IPS-15b (cell line): ENCODE results near the gene PLTP.
"Not testable (repeated sequence)": the region's sequence is repeated elsewhere in the genome, so short reads cannot be mapped to it uniquely, and the experiment has no call there.

ENCODE experiments used
- H3K27me3 ChIP-seq: one replicate; pipeline ENCODE4 v1.6.1; 2013; ENCODE audit warnings: low read length; ENCODE audit not compliant: control insufficient read depth, insufficient read depth
- H3K36me3 ChIP-seq: one replicate; pipeline ENCODE4 v1.6.1; 2013; ENCODE audit warnings: low read length; ENCODE audit not compliant: control insufficient read depth, insufficient read depth
- H3K4me1 ChIP-seq: one replicate; pipeline ENCODE4 v1.6.1; 2013; ENCODE audit warnings: mild to moderate bottlenecking, low read length; ENCODE audit not compliant: control insufficient read depth, insufficient read depth
- H3K4me3 ChIP-seq: one replicate; pipeline ENCODE4 v1.5.1; 2013; ENCODE audit warnings: low read depth, low read length
- H3K9ac ChIP-seq: one replicate; pipeline ENCODE4 v1.6.1; 2013; ENCODE audit warnings: low read depth, mild to moderate bottlenecking, low read length
- H3K9me3 ChIP-seq: one replicate; pipeline ENCODE4 v1.6.1; 2013; ENCODE audit warnings: mild to moderate bottlenecking, low read length; ENCODE audit not compliant: control insufficient read depth, insufficient read depth

Gene PLTP

DNA sequence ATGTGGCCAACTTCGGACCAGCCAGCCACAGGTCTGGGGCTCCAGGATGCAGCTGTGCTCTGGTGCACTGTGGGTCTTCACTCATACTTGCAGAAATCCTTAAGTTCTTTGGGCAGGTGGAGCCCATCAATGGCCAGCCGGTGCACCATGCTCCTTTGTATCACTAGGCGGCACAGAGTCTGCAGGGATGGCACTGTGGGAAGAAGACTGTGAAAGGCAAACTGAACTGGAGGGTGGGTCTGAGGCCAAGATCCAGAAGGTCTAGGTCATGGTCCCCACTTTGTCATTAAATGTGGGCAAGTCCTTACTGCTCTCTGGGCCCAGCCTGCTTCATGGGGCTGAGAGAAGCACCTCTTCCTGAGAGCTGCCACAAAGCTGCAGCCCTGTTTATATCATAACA is 23.3 kb downstream of the PLTP start:
- no peak overlapping the region for H3K4me3 ChIP-seq
- no peaks in the 10 kb centered on the region for H3K27me3 ChIP-seq
- no peaks in the 10 kb centered on the region for H3K9me3 ChIP-seq
- no peaks in the 10 kb centered on the region for H3K4me1 ChIP-seq
- no peak overlapping the region for H3K9ac ChIP-seq
- H3K36me3 ChIP-seq = peaks cover 22% of the 10 kb centered on the region

DNA sequence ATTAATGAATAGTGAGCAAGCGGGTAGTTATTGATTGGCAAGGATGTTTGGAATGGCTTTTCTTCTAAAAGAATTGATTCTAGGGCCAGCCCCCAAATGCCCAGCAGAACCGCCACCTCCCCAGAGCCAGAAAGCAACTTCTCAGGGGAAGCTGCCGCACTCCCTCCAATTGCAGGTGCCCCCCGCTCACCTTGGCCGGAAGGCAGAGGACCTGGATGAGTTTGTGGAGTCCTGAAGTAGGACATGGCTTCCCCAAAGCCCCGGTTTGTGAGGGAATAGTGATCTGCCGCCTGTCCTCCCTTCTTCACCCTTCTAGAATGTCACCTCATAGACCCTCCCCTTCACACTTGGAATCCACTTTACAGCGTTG is 24.6 kb downstream of the PLTP start, which contains the start of gene SPATA25:
TSS of gene SPATA25 (minus strand) at position 277 of the 370 bp plus-strand sequence. CDS start at position 245, 32 bp downstream.
- H3K36me3 ChIP-seq = peaks cover 26% of the 10 kb centered on the region
- H3K4me3 ChIP-seq = no peak within 1 kb of the TSS
- H3K9ac ChIP-seq = no peak within 1 kb of the TSS
- H3K9me3 ChIP-seq = no peaks in the 10 kb centered on the region
- H3K4me1 ChIP-seq = no peaks in the 10 kb centered on the region
- no peaks in the 10 kb centered on the region for H3K27me3 ChIP-seq

- Histone ChIP-seq H3K4me1 (no peaks in the 10 kb centered on the region), H3K4me3 (no peak overlapping the region), H3K36me3 (peaks cover 26% of the 10 kb centered on the region), H3K9me3 (no peaks in the 10 kb centered on the region), H3K9ac (no peak overlapping the region), H3K27me3 (no peaks in the 10 kb centered on the region)
These were observed 25.2 kb downstream of the PLTP start for GRCh38 chr20:45886590-45887345.

GRCh38 chr20:45883100-45883469 is 28.9 kb downstream of the PLTP start:
- peaks cover 26% of the 10 kb centered on the region for H3K36me3 ChIP-seq
- no peaks in the 10 kb centered on the region for H3K4me1 ChIP-seq
- H3K9ac ChIP-seq = no peak overlapping the region
- H3K9me3 ChIP-seq = no peaks in the 10 kb centered on the region
- no peak overlapping the region for H3K4me3 ChIP-seq
- no peaks in the 10 kb centered on the region for H3K27me3 ChIP-seq

DNA sequence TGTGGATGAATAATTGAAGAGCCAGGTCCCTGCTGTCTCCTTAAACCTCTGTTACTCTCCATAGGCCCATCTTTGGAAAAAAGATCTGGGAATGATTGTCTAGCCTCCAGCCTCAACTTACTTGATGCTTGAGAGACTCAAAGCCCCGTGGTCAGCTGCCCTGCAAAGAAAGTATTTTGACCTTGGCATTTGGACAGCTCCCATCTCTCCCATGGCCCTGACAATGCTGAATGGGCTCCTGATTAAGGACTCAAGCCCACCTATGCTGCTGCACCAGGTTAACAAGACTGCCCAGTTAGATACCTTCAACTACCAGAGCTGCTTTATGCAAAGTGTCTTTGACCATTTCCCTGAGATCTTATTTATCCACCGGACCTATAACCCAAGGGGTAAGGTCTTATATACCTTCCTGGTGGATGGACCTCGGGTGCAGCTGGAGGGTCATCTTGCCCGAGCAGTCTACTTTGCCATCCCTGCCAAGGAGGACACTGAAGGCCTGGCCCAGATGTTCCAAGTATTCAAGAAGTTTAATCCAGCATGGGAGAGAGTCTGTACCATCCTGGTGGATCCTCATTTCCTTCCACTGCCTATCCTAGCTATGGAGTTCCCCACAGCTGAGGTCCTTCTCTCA is 29.4 kb downstream of the PLTP start:
- H3K4me3 ChIP-seq = no peak overlapping the region
- H3K36me3 ChIP-seq = peaks cover 26% of the 10 kb centered on the region
- no peaks in the 10 kb centered on the region for H3K4me1 ChIP-seq
- no peaks in the 10 kb centered on the region for H3K27me3 ChIP-seq
- H3K9ac ChIP-seq = no peak overlapping the region
- no peaks in the 10 kb centered on the region for H3K9me3 ChIP-seq

DNA sequence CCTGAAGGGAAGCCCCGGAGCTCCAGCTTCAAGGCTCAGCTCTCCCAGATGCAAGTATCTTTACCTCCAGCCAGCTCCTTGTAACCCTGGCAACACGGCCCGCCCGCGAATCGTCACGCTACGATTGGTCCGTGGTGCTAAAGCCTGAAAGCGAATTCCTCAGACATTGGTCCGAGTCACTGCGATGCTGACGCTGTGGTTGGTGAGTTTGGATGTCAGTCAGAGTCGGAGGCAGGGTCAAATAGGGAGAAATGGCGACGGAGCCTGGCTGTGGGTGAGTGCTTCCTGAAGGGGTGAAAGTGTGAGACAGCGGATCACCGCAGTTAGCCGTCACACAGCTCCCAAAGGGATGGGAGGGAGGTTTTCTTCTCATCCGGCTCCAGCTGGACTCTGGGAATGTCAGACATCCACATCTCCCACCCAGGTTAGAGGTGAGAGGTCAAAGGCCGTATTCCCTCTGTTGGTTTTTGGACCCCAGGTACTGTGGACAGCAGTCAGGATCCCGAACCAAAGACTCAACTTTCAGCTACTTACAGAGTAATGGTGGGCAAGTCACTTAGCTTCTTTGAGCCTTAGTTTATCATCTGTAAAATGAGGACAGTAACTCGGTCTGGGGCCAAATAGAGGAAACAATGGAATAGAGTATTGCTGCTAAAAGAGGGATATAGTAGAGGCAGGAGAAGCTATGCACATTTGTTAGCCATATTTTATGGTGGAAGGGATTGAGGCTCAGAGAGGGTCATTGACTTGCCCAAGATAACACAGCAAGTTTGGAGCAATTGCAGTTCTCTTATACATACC is 30.8 kb downstream of the PLTP start, which contains the start of gene ZSWIM1:
TSS of gene ZSWIM1 (plus strand) at position 240 of the 801 bp plus-strand sequence. CDS start 1,366 bp downstream, outside the sequence.
- Histone ChIP-seq H3K4me3 (peak within 1 kb of the TSS; percentile 70), H3K27me3 (no peaks in the 10 kb centered on the region), H3K9ac (peak within 1 kb of the TSS; percentile 42), H3K4me1 (no peaks in the 10 kb centered on the region), H3K9me3 (no peaks in the 10 kb centered on the region), H3K36me3 (peaks cover 19% of the 10 kb centered on the region)

- Histone ChIP-seq H3K9me3 (no peaks in the 10 kb centered on the region), H3K4me3 (no peak overlapping the region), H3K36me3 (peaks cover 8% of the 10 kb centered on the region), H3K9ac (no peak overlapping the region), H3K27me3 (no peaks in the 10 kb centered on the region), H3K4me1 (no peaks in the 10 kb centered on the region)
These were observed 33.7 kb downstream of the PLTP start for GRCh38 chr20:45878076-45878761.

DNA sequence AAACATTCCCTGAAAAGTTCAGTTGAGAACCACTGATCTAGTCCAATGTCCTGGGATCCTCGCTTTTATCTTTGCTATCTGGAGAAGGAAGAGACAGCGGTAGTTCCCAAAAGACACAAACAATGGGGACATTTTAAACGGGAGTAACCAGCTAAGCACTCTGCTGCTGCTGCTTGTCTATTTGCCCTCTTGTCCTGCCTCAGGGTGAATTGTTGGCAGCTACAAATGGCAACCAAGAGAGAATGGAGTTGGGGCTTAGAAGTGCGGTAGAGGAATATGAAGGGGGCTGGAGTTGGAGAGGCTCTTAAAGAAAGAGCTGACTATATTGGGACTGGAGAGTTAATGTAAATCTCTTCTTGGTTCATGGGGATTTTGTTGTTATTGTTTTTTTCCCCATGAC is 37.4 kb downstream of the PLTP start:
- Histone ChIP-seq H3K9ac (no peak overlapping the region), H3K27me3 (no peaks in the 10 kb centered on the region), H3K4me1 (no peaks in the 10 kb centered on the region), H3K36me3 (no peaks in the 10 kb centered on the region), H3K4me3 (no peak overlapping the region), H3K9me3 (no peaks in the 10 kb centered on the region)

DNA sequence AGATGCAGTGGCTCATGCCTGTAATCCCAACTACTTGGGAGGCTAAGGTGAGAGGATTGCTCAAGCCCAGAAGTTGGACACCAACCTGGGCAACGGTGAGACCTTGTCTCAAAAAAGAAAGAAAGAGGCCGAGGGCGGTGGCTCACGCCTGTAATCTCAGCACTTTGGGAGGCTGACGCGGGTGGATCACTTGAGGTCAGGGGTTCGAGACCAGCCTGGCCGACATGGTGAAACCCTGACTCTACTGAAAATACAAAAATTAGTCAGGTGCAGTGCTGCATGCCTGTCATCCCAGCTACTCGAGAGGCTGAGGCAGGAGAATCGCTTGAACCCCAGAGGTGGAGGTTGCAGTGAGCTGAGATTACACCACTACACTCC is 37.9 kb downstream of the PLTP start:
- H3K9ac ChIP-seq, H3K4me1 ChIP-seq, H3K36me3 ChIP-seq, H3K9me3 ChIP-seq, H3K27me3 ChIP-seq, H3K4me3 ChIP-seq: not testable (repeated sequence)

DNA sequence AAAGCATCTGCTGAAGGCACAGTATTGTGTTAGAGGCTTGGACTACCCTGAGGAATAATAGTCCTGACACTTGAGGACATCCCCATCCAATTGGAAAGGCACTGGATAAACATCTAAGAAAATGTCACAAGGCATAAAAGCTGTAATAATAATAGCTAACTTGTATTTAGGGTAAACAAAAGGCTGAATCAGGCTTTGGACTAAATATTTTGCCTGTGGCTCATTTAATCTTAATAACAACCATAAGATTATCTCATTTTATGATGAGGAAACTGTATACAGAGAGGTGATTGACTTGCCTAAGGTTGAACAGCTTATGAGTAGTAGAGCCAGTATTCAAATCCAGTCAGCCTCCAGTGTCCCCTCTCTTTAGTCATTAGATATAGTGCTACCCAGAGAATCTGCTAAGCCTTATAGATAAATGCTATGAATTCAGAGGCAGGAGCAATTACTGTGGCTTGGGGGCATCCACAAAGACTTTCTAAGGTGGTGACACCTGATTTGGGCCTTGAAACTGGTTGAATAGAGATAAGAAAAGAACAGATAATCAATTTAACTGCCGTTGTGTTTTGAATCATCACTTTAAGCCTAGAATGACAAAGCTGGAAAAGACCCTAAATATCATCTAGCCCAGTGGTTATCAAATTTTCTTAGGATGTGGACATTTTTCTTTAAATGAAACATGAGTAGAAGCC is 38.4 kb downstream of the PLTP start:
- Histone ChIP-seq H3K9ac (no peak overlapping the region), H3K27me3 (no peaks in the 10 kb centered on the region), H3K36me3 (no peaks in the 10 kb centered on the region), H3K4me1 (no peaks in the 10 kb centered on the region), H3K9me3 (no peaks in the 10 kb centered on the region), H3K4me3 (no peak overlapping the region)

DNA sequence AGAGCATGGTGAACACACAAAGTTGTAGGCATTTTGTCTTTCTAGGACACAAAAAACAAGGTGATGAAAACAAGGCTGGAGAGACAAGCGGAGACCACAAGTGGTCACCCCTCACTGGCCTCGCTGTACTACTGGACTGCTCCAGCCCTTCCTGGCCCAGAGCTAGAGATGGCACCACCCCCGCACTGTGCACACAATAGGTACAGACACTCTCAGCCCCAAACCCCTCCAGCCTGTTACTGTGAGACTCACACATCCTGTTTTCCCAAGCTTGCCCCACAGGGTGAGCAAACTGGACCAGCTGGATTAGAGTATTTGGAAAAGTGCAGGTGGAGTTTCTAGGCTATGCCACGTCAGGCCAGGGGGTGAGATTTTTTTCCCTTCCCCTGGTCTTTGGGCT is 39.3 kb downstream of the PLTP start:
- H3K9me3 ChIP-seq = no peaks in the 10 kb centered on the region
- no peaks in the 10 kb centered on the region for H3K27me3 ChIP-seq
- no peak overlapping the region for H3K4me3 ChIP-seq
- no peaks in the 10 kb centered on the region for H3K4me1 ChIP-seq
- H3K36me3 ChIP-seq = no peaks in the 10 kb centered on the region
- H3K9ac ChIP-seq = no peak overlapping the region
